ENCODE measurements around the gene PITHD1.

The PITHD1 gene

DNA sequence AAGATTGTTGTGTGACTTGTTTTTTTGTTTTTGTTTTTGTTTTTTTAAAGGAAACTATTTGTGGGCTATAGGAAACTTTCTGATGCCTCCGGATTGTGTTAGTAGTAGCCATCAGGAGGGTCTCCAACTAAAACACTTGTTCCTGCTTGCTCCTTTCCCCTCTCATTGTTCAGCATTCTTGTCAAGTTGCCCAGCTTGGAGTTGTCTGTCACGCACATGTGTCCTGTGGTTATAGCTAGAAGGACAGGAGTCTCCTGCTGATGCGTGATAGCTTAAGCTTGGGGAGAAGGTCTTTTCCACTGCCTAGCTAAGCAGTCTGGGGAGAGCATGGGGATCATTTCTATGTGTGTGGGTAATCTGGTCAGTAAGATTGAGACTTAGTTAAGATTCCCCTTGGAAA is 9.5 kb downstream of the PITHD1 start:
- H2AFZ ChIP-seq (ENCODE audit: low read depth, low read length) = no peak overlapping the region
- H3K9ac ChIP-seq (ENCODE audit: low read length) = no peak overlapping the region
- H3K4me1 ChIP-seq (ENCODE audit: low read length) = peaks cover 8% of the 10 kb centered on the region
- no peak overlapping the region for H3K4me2 ChIP-seq (ENCODE audit: low read length)
- no peak overlapping the region for H3K4me3 ChIP-seq (ENCODE audit: low read length)
- no peaks in the 10 kb centered on the region for H3K9me3 ChIP-seq (ENCODE audit: insufficient read depth, low read length)
- TF ChIP-seq, protein P1, sequence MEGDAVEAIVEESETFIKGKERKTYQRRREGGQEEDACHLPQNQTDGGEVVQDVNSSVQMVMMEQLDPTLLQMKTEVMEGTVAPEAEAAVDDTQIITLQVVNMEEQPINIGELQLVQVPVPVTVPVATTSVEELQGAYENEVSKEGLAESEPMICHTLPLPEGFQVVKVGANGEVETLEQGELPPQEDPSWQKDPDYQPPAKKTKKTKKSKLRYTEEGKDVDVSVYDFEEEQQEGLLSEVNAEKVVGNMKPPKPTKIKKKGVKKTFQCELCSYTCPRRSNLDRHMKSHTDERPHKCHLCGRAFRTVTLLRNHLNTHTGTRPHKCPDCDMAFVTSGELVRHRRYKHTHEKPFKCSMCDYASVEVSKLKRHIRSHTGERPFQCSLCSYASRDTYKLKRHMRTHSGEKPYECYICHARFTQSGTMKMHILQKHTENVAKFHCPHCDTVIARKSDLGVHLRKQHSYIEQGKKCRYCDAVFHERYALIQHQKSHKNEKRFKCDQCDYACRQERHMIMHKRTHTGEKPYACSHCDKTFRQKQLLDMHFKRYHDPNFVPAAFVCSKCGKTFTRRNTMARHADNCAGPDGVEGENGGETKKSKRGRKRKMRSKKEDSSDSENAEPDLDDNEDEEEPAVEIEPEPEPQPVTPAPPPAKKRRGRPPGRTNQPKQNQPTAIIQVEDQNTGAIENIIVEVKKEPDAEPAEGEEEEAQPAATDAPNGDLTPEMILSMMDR (IDR thresholded peaks at IDR 0.05; ENCODE audit: low read depth, low read length) = no peak
- TF ChIP-seq EZH2phosphoT487 (IDR thresholded peaks at IDR 0.05; ENCODE audit: low read depth) = no peak
- peaks cover 27% of the 10 kb centered on the region for H3K79me2 ChIP-seq (ENCODE audit: low read length)
- H3K27me3 ChIP-seq (ENCODE audit: low read depth, low read length) = no peaks in the 10 kb centered on the region
- peaks cover 20% of the 10 kb centered on the region for H3K36me3 ChIP-seq (replicated peaks; ENCODE audit: low read depth, low read length)
- H4K20me1 ChIP-seq (ENCODE audit: insufficient read depth, low read length) = no peaks in the 10 kb centered on the region
- H3K27ac ChIP-seq (ENCODE audit: low read length) = no peak overlapping the region

DNA sequence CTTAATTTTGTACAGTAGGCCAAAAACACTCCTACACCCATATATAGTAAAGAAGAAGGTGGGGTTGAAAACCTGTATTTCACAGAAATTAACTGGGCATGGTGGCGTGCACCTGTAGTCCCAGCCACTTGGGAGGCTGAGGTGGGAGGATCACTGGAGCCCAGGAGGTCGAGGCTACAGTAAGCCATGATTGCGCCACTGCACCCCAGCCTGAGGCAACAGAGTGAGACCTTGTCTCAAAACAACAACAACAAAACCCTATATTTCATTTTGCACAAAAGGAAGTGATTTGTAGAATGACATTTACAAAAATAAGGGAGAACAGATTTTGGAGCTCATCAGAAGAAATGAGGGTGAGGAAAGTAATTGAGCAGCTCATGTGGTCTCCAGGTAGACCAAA is 10.5 kb downstream of the PITHD1 start:
- no peak overlapping the region for H3K4me2 ChIP-seq (ENCODE audit: low read length)
- H3K4me3 ChIP-seq (ENCODE audit: low read length) = no peak overlapping the region
- no peaks in the 10 kb centered on the region for H3K27me3 ChIP-seq (ENCODE audit: low read depth, low read length)
- no peak for TF ChIP-seq EZH2phosphoT487 (IDR thresholded peaks at IDR 0.05; ENCODE audit: low read depth)
- TF ChIP-seq, protein P1 (IDR thresholded peaks at IDR 0.05; ENCODE audit: low read depth, low read length) = no peak
- H3K9me3 ChIP-seq (ENCODE audit: insufficient read depth, low read length) = no peaks in the 10 kb centered on the region
- no peak overlapping the region for H3K27ac ChIP-seq (ENCODE audit: low read length)
- H4K20me1 ChIP-seq (ENCODE audit: insufficient read depth, low read length) = no peaks in the 10 kb centered on the region
- H3K4me1 ChIP-seq (ENCODE audit: low read length) = peaks cover 8% of the 10 kb centered on the region
- H3K36me3 ChIP-seq (replicated peaks; ENCODE audit: low read depth, low read length) = peaks cover 19% of the 10 kb centered on the region
- peaks cover 30% of the 10 kb centered on the region for H3K79me2 ChIP-seq (ENCODE audit: low read length)
- no peak overlapping the region for H2AFZ ChIP-seq (ENCODE audit: low read depth, low read length)
- no peak overlapping the region for H3K9ac ChIP-seq (ENCODE audit: low read length)

DNA sequence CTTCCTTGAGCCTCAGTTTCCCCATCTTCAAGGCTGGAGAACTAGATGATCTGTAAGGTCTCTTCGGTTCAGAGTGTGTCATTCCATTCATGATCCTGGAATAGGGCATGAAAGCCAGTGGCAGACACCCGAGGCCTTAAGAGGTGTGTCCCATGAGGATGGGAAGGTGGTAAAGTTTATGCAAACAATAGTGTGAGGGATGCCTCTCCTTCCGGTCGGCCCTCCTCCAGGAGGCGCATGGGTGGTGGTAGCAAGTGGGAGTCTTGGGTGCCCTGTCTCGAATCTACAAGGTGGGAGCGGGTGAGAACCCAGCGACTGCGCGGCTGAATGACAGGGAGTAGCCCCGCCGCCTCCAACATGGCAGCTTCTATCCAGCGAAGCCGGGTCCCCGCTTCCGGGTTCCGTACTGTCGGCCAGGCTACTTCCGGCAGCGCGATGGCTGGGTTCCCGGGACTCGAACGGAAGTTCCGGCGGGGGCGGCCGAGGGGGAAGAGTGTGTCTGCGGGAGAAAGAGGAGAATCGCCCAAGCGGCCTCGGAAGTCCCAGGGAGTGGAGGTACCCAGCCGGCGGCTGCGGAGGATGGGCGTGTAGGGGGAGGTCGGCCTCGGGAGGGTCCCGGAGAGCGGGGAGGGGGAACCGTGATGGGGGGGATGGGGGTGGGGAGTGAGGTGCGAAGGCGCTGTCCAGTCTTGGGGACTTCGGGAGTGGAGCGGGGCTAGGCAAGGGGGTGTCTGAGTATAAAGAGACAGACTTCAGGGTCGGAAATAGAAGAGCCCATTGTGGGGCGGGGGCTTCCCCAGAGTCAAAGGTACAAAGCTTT is 12.7 kb downstream of the PITHD1 start, which contains the start of gene LYPLA2:
LYPLA2 (plus strand) TSS at position 450 of the 820 bp plus-strand sequence. CDS start 1,538 bp downstream, outside the sequence.
- no peak within 1 kb of the TSS; the same call in 1 of the 2 replicates for H2AFZ ChIP-seq (ENCODE audit: low read depth, low read length)
- H3K27ac ChIP-seq (ENCODE audit: low read length) = peak within 1 kb of the TSS; percentile 37
- H3K36me3 ChIP-seq (replicated peaks; ENCODE audit: low read depth, low read length) = peaks cover 12% of the 10 kb centered on the region
- peaks cover 24% of the 10 kb centered on the region for H3K79me2 ChIP-seq (ENCODE audit: low read length)
- peak within 1 kb of the TSS; percentile 93 for H3K9ac ChIP-seq (ENCODE audit: low read length)
- TF ChIP-seq EZH2phosphoT487 (IDR thresholded peaks at IDR 0.05; ENCODE audit: low read depth) = no peak
- TF ChIP-seq, protein P1 (IDR thresholded peaks at IDR 0.05; ENCODE audit: low read depth, low read length) = no peak
- no peaks in the 10 kb centered on the region for H3K27me3 ChIP-seq (ENCODE audit: low read depth, low read length)
- H3K9me3 ChIP-seq (ENCODE audit: insufficient read depth, low read length) = no peaks in the 10 kb centered on the region
- H3K4me1 ChIP-seq (ENCODE audit: low read length) = peaks cover 8% of the 10 kb centered on the region
- no peaks in the 10 kb centered on the region for H4K20me1 ChIP-seq (ENCODE audit: insufficient read depth, low read length)
- H3K4me2 ChIP-seq (ENCODE audit: low read length) = peak within 1 kb of the TSS; percentile 53
- H3K4me3 ChIP-seq (ENCODE audit: low read length) = peak within 1 kb of the TSS; percentile 99

GRCh38 chr1:23791516-23792047 is 13.4 kb downstream of the PITHD1 start:
- no peak overlapping the region; the same call in 1 of the 2 replicates for H2AFZ ChIP-seq (ENCODE audit: low read depth, low read length)

More at GRCh38 chr1:23791516-23792047, 13.4 kb downstream of the PITHD1 start:
- H3K79me2 ChIP-seq (ENCODE audit: low read length) = peaks cover 24% of the 10 kb centered on the region
- no peaks in the 10 kb centered on the region for H3K27me3 ChIP-seq (ENCODE audit: low read depth, low read length)
- peaks cover 8% of the 10 kb centered on the region for H3K36me3 ChIP-seq (replicated peaks; ENCODE audit: low read depth, low read length)
- TF ChIP-seq, protein P1 (IDR thresholded peaks at IDR 0.05; ENCODE audit: low read depth, low read length) = no peak
- no peak for TF ChIP-seq EZH2phosphoT487 (IDR thresholded peaks at IDR 0.05; ENCODE audit: low read depth)
- no peaks in the 10 kb centered on the region for H4K20me1 ChIP-seq (ENCODE audit: insufficient read depth, low read length)
- H3K9ac ChIP-seq (ENCODE audit: low read length) = peak overlapping the region; percentile 93
- no peaks in the 10 kb centered on the region for H3K9me3 ChIP-seq (ENCODE audit: insufficient read depth, low read length)
- H3K4me1 ChIP-seq (ENCODE audit: low read length) = peaks cover 8% of the 10 kb centered on the region
- H3K27ac ChIP-seq (ENCODE audit: low read length) = peak overlapping the region; percentile 37
- H3K4me3 ChIP-seq (ENCODE audit: low read length) = peak overlapping the region; percentile 99
- H3K4me2 ChIP-seq (ENCODE audit: low read length) = peak overlapping the region; percentile 53
